GM18858 (cell line): ENCODE results near the gene ARHGAP35.
"Not testable (repeated sequence)": the region's sequence is repeated elsewhere in the genome, so short reads cannot be mapped to it uniquely, and the experiment has no call there.

Experiments
- ATAC-seq: cut with Tn5 transposase; IDR thresholded peaks from one replicate; pipeline ENCODE4 v1.9.1; 2021; ENCODE audit not compliant: unreplicated experiment

Gene ARHGAP35

DNA sequence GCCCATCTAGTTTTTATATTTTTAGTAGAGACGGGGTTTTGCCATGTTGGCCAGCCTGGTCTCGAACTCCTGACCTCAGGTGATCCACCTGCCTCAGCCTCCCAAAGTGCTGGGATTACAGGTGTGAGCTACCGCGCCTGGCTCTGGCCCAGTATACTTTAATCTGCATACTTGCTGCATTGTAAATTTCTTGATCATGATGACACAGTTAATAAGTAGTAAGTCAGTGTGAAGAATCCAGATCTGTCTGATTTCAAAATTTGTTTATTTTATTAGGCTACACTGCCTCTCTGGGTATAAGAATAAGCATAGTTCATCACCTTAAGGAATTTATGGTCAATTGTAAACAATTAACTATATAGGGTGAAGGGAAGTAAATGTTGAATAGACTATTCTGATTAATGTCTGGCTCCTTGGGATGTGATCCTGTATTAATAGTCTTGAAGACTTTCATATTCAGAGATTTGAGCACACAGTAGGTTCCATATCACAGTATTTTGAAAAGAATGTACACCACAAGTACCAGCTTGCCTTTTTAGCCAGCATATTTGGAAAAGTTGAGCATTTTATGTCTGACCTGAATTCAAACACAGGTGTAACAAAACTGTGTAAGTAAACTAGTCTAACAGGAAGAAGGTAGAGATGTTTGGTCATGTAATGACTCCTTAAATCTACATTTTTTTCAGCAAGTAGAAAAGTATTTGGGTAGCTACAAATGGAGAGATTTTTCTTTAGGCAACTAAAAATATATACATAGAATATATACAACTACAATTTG lies 7.4 kb downstream of the ARHGAP35 start:
- ATAC-seq: no peak

GRCh38 chr19:46871173-46871572 lies 10.4 kb downstream of the ARHGAP35 start:
- not testable (repeated sequence) for ATAC-seq

GRCh38 chr19:46872967-46873366 lies 12.2 kb downstream of the ARHGAP35 start:
- no peak for ATAC-seq

DNA sequence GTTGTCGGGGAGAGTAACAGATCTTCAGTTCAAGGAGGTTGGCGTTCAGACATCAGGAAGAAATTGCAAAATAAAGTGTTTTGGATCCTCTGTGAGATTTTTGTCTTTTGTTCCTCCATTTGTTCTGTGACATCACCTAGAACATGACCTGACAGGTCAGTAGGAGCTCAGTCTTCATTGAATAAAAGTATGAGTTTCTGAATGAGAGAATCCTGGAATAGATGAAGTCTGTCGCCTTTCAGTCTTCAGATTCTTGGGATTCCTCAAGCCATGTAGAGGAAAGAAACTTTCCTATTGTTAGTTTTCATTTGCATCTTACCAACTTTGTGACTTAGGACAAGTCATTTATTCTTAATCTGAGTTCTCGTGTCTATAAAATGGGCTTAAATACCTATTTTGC lies 14.4 kb downstream of the ARHGAP35 start:
- no peak for ATAC-seq

GRCh38 chr19:46875657-46876056 lies 14.9 kb downstream of the ARHGAP35 start:
- no peak for ATAC-seq

DNA sequence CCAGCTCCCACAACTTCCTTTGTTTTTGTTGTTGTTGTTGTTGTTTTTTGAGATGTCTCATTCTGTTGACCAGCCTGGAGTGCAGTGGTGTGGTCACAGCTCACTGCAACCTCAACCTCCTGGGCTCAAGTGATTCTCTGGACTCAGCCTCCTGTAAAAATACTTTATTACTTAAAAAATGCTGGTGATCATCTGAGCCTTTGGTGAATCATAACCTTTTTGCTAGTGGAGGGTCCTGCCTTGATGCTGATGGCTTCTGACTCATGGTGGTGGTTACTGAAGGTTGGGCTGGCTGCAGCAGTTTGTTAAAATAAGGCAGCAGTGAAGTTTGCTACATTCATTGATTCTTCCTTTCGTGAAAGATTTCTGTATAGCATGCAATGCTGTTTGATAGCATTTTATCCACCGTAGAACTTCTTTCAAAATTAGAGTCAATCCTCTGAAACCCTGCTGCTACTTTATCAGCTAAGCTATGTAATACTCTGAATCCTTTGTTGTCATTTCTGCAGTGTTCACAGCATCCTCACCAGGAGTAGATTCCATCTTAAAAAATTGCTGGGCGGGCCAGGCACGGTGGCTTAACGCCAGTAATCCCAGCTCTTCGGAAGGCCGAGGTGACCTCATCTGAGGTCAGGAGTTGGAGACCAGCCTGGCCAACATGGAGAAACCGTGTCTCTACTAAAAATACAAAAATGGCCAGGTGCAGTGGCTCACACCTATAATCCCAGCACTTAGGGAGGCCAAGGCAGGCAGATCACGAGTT lies 18.0 kb downstream of the ARHGAP35 start:
- no peak for ATAC-seq

GRCh38 chr19:46880431-46880830 lies 19.6 kb downstream of the ARHGAP35 start:
- no peak for ATAC-seq

GRCh38 chr19:46881092-46881491 lies 20.3 kb downstream of the ARHGAP35 start:
- no peak for ATAC-seq

GRCh38 chr19:46882034-46882433 lies 21.2 kb downstream of the ARHGAP35 start:
- no peak for ATAC-seq

DNA sequence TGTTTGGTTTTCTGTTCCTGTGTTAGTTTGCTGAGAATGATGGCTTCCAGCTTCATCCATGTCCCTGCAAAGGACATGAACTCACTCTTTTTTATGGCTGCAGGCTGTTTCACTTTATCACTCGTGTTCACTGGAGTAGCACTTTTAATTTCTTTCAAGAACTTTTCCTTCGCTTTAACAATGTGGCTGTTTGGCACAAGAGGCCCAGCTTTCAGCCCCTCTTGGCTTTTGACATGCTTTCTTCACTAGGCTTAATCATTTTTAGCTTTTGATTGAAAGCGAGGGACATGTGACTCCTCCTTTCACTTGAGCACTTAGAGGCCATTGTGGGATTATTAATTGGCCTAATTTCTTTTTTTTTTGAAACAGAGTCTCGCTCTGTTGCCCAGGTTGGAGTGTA lies 22.0 kb downstream of the ARHGAP35 start:
- ATAC-seq: not testable (repeated sequence)

- no peak for ATAC-seq
These were observed 24.6 kb downstream of the ARHGAP35 start for GRCh38 chr19:46885411-46885810.

DNA sequence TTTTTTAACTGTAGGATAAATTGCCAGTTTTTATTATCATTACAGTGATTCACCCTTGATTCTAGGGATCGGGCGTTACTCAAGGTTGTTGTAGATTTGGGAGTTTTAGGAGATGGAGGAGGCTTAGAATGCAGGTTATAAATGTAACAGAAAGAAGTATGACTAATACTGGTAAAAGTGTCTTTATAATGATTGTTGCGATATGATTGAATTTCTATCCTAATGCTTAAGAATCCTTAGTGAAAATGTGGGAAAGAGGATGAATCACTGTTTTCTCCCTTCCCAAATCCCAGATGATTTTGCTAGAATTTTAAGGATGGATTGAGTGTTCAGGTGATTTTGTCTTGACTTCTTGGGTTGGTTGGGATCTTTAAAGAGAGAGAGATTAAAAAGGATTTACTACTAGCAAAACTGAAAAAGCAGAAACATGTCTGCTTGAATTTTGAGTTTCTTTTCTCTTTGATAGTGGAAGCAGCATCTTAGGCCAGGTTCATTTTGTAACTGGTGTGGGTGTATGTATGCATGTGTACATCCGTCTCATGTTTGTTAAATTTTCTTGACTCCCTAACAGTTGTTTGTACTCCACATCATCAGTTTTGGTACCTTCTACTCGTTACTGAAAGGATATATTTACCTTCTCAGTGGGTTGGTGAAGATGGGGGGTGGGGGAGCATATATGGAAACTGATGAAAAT lies 25.9 kb downstream of the ARHGAP35 start:
- ATAC-seq: no peak

GRCh38 chr19:46887240-46887782 lies 26.5 kb downstream of the ARHGAP35 start:
- ATAC-seq: no peak

- no peak for ATAC-seq
These were observed 29.8 kb downstream of the ARHGAP35 start for GRCh38 chr19:46890423-46891170.

DNA sequence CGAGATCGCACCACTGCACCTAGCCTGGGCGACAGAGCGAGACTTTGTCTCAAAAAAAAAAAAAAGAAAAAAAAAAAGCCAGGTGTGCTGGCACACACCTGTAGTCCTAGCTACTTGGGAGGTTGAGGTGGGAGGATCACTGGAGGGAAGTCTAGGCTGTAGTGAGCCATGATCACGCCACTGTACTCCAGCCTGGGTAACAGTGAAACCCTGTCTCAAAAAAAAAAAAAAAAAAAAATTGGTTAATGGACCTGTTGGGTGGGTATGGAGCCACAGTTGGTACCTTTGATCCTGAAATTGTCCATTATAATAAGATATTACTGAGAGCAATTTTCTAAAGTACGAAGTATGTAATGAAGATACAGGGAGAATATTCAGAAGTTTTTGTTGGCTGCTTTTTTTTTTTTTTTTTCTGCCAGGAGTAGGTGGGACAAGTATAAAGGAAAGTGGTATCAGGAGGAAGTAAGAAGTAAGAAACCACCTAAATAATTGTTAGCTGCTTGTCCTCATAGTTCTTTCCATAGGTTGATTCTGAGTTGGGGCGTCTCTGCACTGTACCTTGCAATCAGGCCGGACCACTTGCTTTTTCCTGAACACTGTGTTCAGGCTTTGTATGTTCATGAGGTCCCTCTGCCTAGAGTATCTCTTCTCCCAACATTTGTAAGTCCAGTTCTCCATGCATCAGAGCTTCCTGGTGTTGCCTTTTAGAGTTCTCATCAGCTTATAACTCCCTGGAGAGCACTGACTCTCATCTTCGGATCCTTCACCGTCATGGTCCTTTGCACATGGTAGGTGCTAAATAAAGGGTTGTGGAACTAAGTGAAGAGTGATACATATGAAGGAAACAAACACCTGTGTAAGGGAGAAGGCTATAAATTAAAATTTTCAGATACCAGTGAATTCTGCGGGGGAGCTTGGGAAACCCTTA lies 31.7 kb downstream of the ARHGAP35 start:
- no peak for ATAC-seq

DNA sequence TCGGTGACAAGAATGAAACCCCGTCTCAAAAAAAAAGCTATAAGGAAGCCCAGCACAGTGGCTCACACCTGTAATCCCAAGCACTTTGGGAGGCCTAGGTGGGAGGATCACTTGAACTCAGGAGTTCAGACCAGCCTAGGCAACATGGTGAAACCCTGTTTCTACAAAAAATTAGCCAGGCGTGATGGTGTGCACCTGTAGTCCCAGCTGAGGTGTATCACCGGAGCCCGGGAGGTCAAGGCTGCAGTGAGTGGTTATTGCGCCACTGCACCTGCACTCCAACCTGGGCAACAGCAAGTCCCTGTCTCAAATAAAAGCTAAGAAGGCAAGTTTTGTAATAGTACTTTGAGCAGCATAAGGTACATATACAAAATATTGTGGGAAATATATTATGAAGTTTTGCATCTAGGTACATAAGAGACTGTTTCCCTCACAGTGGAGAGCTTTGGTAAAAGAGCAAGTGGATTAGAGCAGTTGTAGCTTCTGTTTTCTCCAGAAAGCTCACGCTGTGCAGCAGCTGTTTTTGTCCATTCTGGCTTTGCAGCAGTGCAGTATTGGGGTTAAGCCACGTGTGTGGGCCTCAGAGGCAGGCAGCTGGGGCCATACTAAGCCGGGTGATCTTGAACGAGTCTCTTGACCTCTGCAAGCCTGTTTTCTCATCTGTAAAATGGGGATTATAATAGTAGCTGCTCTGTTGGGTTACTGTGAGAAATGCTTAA lies 35.4 kb downstream of the ARHGAP35 start:
- no peak for ATAC-seq

GRCh38 chr19:46898731-46899130 lies 37.9 kb downstream of the ARHGAP35 start:
- no peak for ATAC-seq

- no peak for ATAC-seq
These were observed 39.5 kb downstream of the ARHGAP35 start for GRCh38 chr19:46900341-46900740.
